ENCODE data around the gene HIC1.

DNA sequence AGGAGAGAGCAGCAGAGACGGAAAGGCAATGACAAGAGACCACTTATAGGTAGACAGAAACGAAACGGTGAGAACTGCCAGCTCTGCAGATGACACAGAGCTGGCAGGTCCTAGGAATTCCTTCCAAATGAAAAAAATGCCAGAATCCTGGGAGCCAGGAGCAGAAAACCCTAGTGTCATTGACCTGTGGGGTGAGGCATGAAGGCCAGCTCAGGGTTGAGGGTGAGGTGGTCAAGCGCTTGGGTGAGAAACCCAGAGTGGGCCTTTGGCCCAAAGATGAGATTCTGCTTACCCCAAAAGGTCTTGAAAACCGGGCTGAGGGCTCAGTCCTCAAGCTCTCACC is 9.2 kb downstream of the HIC1 start:
- TF ChIP-seq, protein P1, sequence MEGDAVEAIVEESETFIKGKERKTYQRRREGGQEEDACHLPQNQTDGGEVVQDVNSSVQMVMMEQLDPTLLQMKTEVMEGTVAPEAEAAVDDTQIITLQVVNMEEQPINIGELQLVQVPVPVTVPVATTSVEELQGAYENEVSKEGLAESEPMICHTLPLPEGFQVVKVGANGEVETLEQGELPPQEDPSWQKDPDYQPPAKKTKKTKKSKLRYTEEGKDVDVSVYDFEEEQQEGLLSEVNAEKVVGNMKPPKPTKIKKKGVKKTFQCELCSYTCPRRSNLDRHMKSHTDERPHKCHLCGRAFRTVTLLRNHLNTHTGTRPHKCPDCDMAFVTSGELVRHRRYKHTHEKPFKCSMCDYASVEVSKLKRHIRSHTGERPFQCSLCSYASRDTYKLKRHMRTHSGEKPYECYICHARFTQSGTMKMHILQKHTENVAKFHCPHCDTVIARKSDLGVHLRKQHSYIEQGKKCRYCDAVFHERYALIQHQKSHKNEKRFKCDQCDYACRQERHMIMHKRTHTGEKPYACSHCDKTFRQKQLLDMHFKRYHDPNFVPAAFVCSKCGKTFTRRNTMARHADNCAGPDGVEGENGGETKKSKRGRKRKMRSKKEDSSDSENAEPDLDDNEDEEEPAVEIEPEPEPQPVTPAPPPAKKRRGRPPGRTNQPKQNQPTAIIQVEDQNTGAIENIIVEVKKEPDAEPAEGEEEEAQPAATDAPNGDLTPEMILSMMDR (conservative IDR thresholded peaks at IDR 0.05; ENCODE audit: low read depth in 2 of 2): no peak
- TF ChIP-seq EZH2 (IDR thresholded peaks at IDR 0.05; ENCODE audit: low read depth, unreplicated experiment): no peak
- no peak for TF ChIP-seq POLR2AphosphoS5 (IDR thresholded peaks at IDR 0.05; ENCODE audit: low read depth)
- TF ChIP-seq EZH2phosphoT487 (IDR thresholded peaks at IDR 0.05; ENCODE audit: unreplicated experiment): no peak

All from GM23338 (cell line).